Measurements from ENCODE around the gene VAMP1. TPM values are rescaled to one million over a fixed set of nuclear protein-coding genes. Genes with fewer than 3 reads are reported as not detected.

Gene VAMP1
- total RNA-seq, 1 experiment from 2014 or later = 10.3 TPM

- Histone ChIP-seq H2AFZ (ENCODE audit: low read length) (no peak overlapping the region), H3K4ac (ENCODE audit: low read depth, low read length) (no peak overlapping the region), H3K9ac (ENCODE audit: extremely low read depth, insufficient read length, low read length) (no peak overlapping the region), H3K79me1 (ENCODE audit: insufficient read depth, low read depth, low read length, poor library complexity, severe bottlenecking) (no peaks in the 10 kb centered on the region), H2BK20ac (ENCODE audit: low read depth, low read length, poor library complexity, severe bottlenecking) (no peak overlapping the region), H2BK5ac (ENCODE audit: insufficient read length, low read length) (no peak overlapping the region), H2BK12ac (ENCODE audit: insufficient read length, low read depth, low read length) (no peak overlapping the region), H3T11ph (ENCODE audit: low read length) (no peak overlapping the region), H4K8ac (replicated peaks; ENCODE audit: insufficient read length, low read depth, low read length) (no peak overlapping the region), H3K27me3 (ENCODE audit: insufficient read depth, low read length) (no peaks in the 10 kb centered on the region), H3K9me3 (ENCODE audit: control insufficient read depth, low read depth, low read length) (no peaks in the 10 kb centered on the region), H3K18ac (ENCODE audit: insufficient read length, low read depth, low read length) (no peak overlapping the region), H2BK120ac (ENCODE audit: low read depth, low read length, poor library complexity, severe bottlenecking) (no peak overlapping the region), H4K20me1 (ENCODE audit: control insufficient read depth, insufficient read depth, insufficient read length) (no peaks in the 10 kb centered on the region), H3K4me2 (ENCODE audit: insufficient read depth, insufficient read length, low read length) (no peak overlapping the region), H3K4me1 (ENCODE audit: insufficient read depth, low read length) (no peaks in the 10 kb centered on the region), H4K5ac (ENCODE audit: insufficient read length, low read depth, low read length) (no peak overlapping the region), H3K79me2 (ENCODE audit: insufficient read depth, low read length) (no peaks in the 10 kb centered on the region), H3K23ac (ENCODE audit: insufficient read length, low read depth, low read length) (no peak overlapping the region), H4K91ac (ENCODE audit: insufficient read length, low read depth, low read length) (no peak overlapping the region), H2BK15ac (ENCODE audit: low read depth, low read length) (no peak overlapping the region), H3K27ac (ENCODE audit: insufficient read length, low read depth, low read length) (no peak overlapping the region), H3K23me2 (ENCODE audit: insufficient read length, low read depth, low read length, poor library complexity, severe bottlenecking) (peaks cover under 1% of the 10 kb centered on the region), H2AK5ac (ENCODE audit: insufficient read length, low read length) (no peak overlapping the region), H3K14ac (ENCODE audit: insufficient read depth, low read length) (no peak overlapping the region), H3K56ac (ENCODE audit: insufficient read length, low read depth, low read length) (no peak overlapping the region)
- Mint-ChIP-seq H3K36me3 (ENCODE audit: insufficient read depth in 1 of 3, low read depth in 3 of 3) (peaks cover 15 to 37% (median 35%) of the 10 kb centered on the region in 3 experiments; a peak in 6 of 7 replicates), H3K4me1 (peaks cover 11 to 18% of the 10 kb centered on the region in 2 experiments), H3K27ac (no peak overlapping the region; a peak in 1 of 7 replicates), H3K4me3 (no peak overlapping the region), H3K9me3 (no peaks in the 10 kb centered on the region), H3K27me3 (ENCODE audit: low read depth) (no peaks in the 10 kb centered on the region)
- no peak for TF ChIP-seq CTCF (conservative IDR thresholded peaks at IDR 0.05)
- no CpG with 5 or more reads among the region's 12 CpGs for WGBS (ENCODE audit: extremely low coverage, insufficient read length, low lambda C conversion rate)
- no peak for DNase-seq
Measured at GRCh38 chr12:6457220-6457945, 13.1 kb downstream of the VAMP1 start.

Data from H9 (cell line).